Ishikawa (cell line): ENCODE measurements around the gene FAM171A2.

Experiments used
- CEBPB ChIP-seq: IDR thresholded peaks from 2 replicates; pipeline ENCODE4 v1.6.1; 2012
- EGR1 ChIP-seq: IDR thresholded peaks from 2 replicates; pipeline ENCODE4 v1.6.1; 2012
- EP300 ChIP-seq: IDR thresholded peaks from 2 replicates; pipeline ENCODE4 v1.6.1; 2012; ENCODE audit warnings: borderline replicate concordance
- MAX ChIP-seq: IDR thresholded peaks from 2 replicates; pipeline ENCODE4 v1.6.1; 2012
- NFIC ChIP-seq: IDR thresholded peaks from 2 replicates; pipeline ENCODE4 v1.6.1; 2012
- RAD21 ChIP-seq: IDR thresholded peaks from 2 replicates; pipeline ENCODE4 v1.6.1; 2012; ENCODE audit warnings: low read depth
- REST ChIP-seq: IDR thresholded peaks from 2 replicates; pipeline ENCODE4 v1.6.1; 2012; ENCODE audit warnings: low read depth, mild to moderate bottlenecking
- TAF1 ChIP-seq: IDR thresholded peaks from 2 replicates; pipeline ENCODE4 v1.6.1; 2012; ENCODE audit warnings: low read depth, mild to moderate bottlenecking
- YY1 ChIP-seq: IDR thresholded peaks from 2 replicates; pipeline ENCODE4 v1.6.1; 2012; ENCODE audit warnings: low read depth
- ZBTB7A ChIP-seq: IDR thresholded peaks from 2 replicates; pipeline ENCODE4 v1.6.1; 2012; ENCODE audit warnings: low read depth

GRCh38 chr17:44335968-44336367 is 27.7 kb downstream of the FAM171A2 start:
- TF ChIP-seq CEBPB (no peak), YY1 (no peak), MAX (no peak), RAD21 (no peak), REST (no peak), ZBTB7A (no peak), TAF1 (no peak), NFIC (no peak), EGR1 (no peak), EP300 (no peak)
